T-cell (primary cell): ENCODE measurements around the gene SMG6. TPM values are rescaled to one million over a fixed set of nuclear protein-coding genes. Genes with fewer than 3 reads are reported as not detected.
A peak's percentile ranks its signal among the peaks of the same experiment; 100 is the strongest.

ENCODE experiments used
- ATAC-seq, 4 experiments: fragments of 200-7000 bp in 3 of 4; fragments of 150-1000 bp in 1 of 4; cut with Tn5 transposase; replicated peaks in 1 of 4; 1 replicate in 3 of 4; 2 replicates in 1 of 4; pipeline ENCODE4 v1.10.0; 2021; ENCODE audit warnings: moderate library complexity in 3 of 4, mild to moderate bottlenecking in 2 of 4, moderate number of reproducible peaks in 1 of 4
- CTCF ChIA-PET, 2 donors: fragments of 300-600 bp; sonication (Branson Sonifier 250); formaldehyde crosslinking; loops; one replicate each; lab custom pipeline; 2022; ENCODE audit warnings: antibody characterized with exemption in 2 of 2; lab: Charles Lee
- POLR2A ChIA-PET, 2 donors: fragments of 300-600 bp; sonication (Branson Sonifier 250); formaldehyde crosslinking; loops; one replicate each; lab custom pipeline; 2022; ENCODE audit warnings: antibody characterized with exemption in 2 of 2; lab: Charles Lee
- DNase-seq, 35 experiments: peaks; one replicate each; pipeline versions ENCODE4 v3.0.0 to v3.0.0-alpha.2; 2013 to 2023
- H3K27ac ChIP-seq: one replicate; pipeline ENCODE4 v1.5.1; 2013; ENCODE audit warnings: low read length
- H3K27me3 ChIP-seq, 2 experiments: replicated peaks in 1 of 2; 1 replicate in 1 of 2; 2 replicates in 1 of 2; pipeline versions ENCODE4 v1.6.1 to v1.7.0; 2013; ENCODE audit warnings: low read length in 1 of 2, mixed read lengths in 1 of 2; ENCODE audit not compliant: control insufficient read depth in 2 of 2, insufficient read depth in 2 of 2; ENCODE audit errors: extremely low read depth in 1 of 2
- H3K36me3 ChIP-seq, 2 donors: 1 replicate in 1 of 2; 2 replicates in 1 of 2; pipeline versions ENCODE4 v1.6.1 to v1.7.0; 2013; ENCODE audit warnings: low read length in 1 of 2; ENCODE audit not compliant: control insufficient read depth in 2 of 2, insufficient read depth in 1 of 2; ENCODE audit errors: extremely low read depth in 1 of 2
- H3K4me1 ChIP-seq, 2 experiments: 1 replicate in 1 of 2; 2 replicates in 1 of 2; pipeline versions ENCODE4 v1.6.1 to v1.7.0; 2013; ENCODE audit warnings: low read length in 2 of 2, mixed read lengths in 1 of 2; ENCODE audit not compliant: insufficient read depth in 2 of 2, control insufficient read depth in 1 of 2; ENCODE audit errors: extremely low read depth in 1 of 2
- H3K4me3 ChIP-seq, 2 donors: 1 replicate in 1 of 2; 2 replicates in 1 of 2; pipeline versions ENCODE4 v1.5.1 to v1.7.0; 2013; ENCODE audit warnings: mild to moderate bottlenecking in 2 of 2, low read length in 1 of 2, moderate library complexity in 1 of 2; ENCODE audit not compliant: control insufficient read depth in 1 of 2; ENCODE audit errors: extremely low read depth in 1 of 2
- H3K9me3 ChIP-seq: 2 replicates; pipeline ENCODE4 v1.7.0; 2013
- H3K27ac Mint-ChIP-seq, 2 donors: one replicate each; pipeline ENCODE4 v1.8.0; 2020 to 2021; ENCODE audit warnings: mild to moderate bottlenecking in 2 of 2, mixed read lengths in 2 of 2
- H3K27me3 Mint-ChIP-seq, 2 donors: one replicate each; pipeline ENCODE4 v1.8.0; 2021 to 2022; ENCODE audit warnings: mixed read lengths in 2 of 2
- H3K36me3 Mint-ChIP-seq: one replicate; pipeline ENCODE4 v1.8.0; 2021; ENCODE audit warnings: mixed read lengths
- H3K4me1 Mint-ChIP-seq, 3 donors: one replicate each; pipeline ENCODE4 v1.8.0; 2020 to 2022; ENCODE audit warnings: mixed read lengths in 3 of 3, mild to moderate bottlenecking in 1 of 3
- H3K4me3 Mint-ChIP-seq, 3 donors: one replicate each; pipeline ENCODE4 v1.8.0; 2020 to 2022; ENCODE audit warnings: mild to moderate bottlenecking in 3 of 3, mixed read lengths in 3 of 3, moderate library complexity in 3 of 3
- H3K9me3 Mint-ChIP-seq, 3 donors: one replicate each; pipeline ENCODE4 v1.8.0; 2020 to 2022; ENCODE audit warnings: mixed read lengths in 3 of 3
- WGBS: methylation state at CpG from one replicate; pipeline ENCODE4 v1.1.5; 2013; ENCODE audit warnings: missing lambda C conversion rate; ENCODE audit not compliant: insufficient coverage; 5-methylcytosine and 5-hydroxymethylcytosine counted together
- total RNA-seq, 35 experiments: library from RNA in 6 of 35; stranded (reverse) in 6 of 35; fragments of 120-200 nt in 1 of 35; gene quantifications; one replicate each; pipeline versions ENCODE4 v1.2.1 to v1.2.4 and lab custom pipeline; 2013 to 2026

Gene SMG6
- total RNA-seq, 5 donors from 2014 or later (not counting 1 experiment from before 2014, with no cell fraction given), result 42.7 to 55.4 (median 45.9) TPM

- no peak overlapping the region for H3K4me3 Mint-ChIP-seq
- POLR2A ChIA-PET, result no interaction called here
- no peak for ATAC-seq
- H3K9me3 Mint-ChIP-seq, result no peaks in the 10 kb centered on the region
- Histone ChIP-seq H3K27me3 (no peaks in the 10 kb centered on the region), H3K27ac (no peak overlapping the region), H3K36me3 (peaks cover 16 to 53% of the 10 kb centered on the region in 2 donors), H3K4me1 (peaks cover 5 to 6% of the 10 kb centered on the region in 2 experiments), H3K4me3 (no peak overlapping the region), H3K9me3 (no peaks in the 10 kb centered on the region)
- H3K27ac Mint-ChIP-seq, result no peak overlapping the region
- CTCF ChIA-PET, result no interaction called here
- peaks cover 72% of the 10 kb centered on the region for H3K36me3 Mint-ChIP-seq
- WGBS, result 75% methylated on average over 7 of the region's 9 CpGs
- H3K27me3 Mint-ChIP-seq, result no peaks in the 10 kb centered on the region
- DNase-seq, result no peak
- H3K4me1 Mint-ChIP-seq, result peaks cover 12 to 26% (median 13%) of the 10 kb centered on the region in 3 donors
Observed at GRCh38 chr17:2082003-2082781, 221.4 kb downstream of the SMG6 start.

- no peak for DNase-seq
- peak in 1 of 4 experiments; percentile 42 for ATAC-seq
- Mint-ChIP-seq H3K36me3 (peaks cover 70% of the 10 kb centered on the region), H3K4me1 (peaks cover 6 to 19% (median 6%) of the 10 kb centered on the region in 3 donors), H3K27me3 (no peaks in the 10 kb centered on the region), H3K9me3 (no peaks in the 10 kb centered on the region), H3K27ac (no peak overlapping the region), H3K4me3 (no peak overlapping the region)
- ChIA-PET POLR2A (no interaction called here), CTCF (no interaction called here)
- Histone ChIP-seq H3K27me3 (no peaks in the 10 kb centered on the region), H3K4me3 (no peak overlapping the region), H3K4me1 (peaks cover 0 to 2% of the 10 kb centered on the region in 2 experiments), H3K36me3 (peaks cover 16 to 57% of the 10 kb centered on the region in 2 donors), H3K9me3 (no peaks in the 10 kb centered on the region), H3K27ac (no peak overlapping the region)
- WGBS, result 81% methylated on average over 7 of the region's 9 CpGs
Observed at GRCh38 chr17:2081564-2081963, 222.0 kb downstream of the SMG6 start.

- WGBS, result 97% methylated on average over 7 of the region's 8 CpGs
- Mint-ChIP-seq H3K27me3 (no peaks in the 10 kb centered on the region), H3K36me3 (peaks cover 58% of the 10 kb centered on the region), H3K4me1 (peaks cover 0 to 8% (median 5%) of the 10 kb centered on the region in 3 donors), H3K27ac (no peak overlapping the region), H3K4me3 (no peak overlapping the region), H3K9me3 (no peaks in the 10 kb centered on the region)
- Histone ChIP-seq H3K4me3 (no peak overlapping the region), H3K27ac (no peak overlapping the region), H3K4me1 (peaks cover 0 to 4% of the 10 kb centered on the region in 2 experiments), H3K27me3 (no peaks in the 10 kb centered on the region), H3K9me3 (no peaks in the 10 kb centered on the region), H3K36me3 (peaks cover 16 to 47% of the 10 kb centered on the region in 2 donors)
- ATAC-seq (no peak), DNase-seq (no peak)
- ChIA-PET CTCF (no interaction called here), POLR2A (no interaction called here)
Observed at GRCh38 chr17:2077040-2077439, 226.5 kb downstream of the SMG6 start.

- H3K9me3 ChIP-seq, result no peaks in the 10 kb centered on the region
- Mint-ChIP-seq H3K27me3 (no peaks in the 10 kb centered on the region), H3K9me3 (no peaks in the 10 kb centered on the region), H3K36me3 (peaks cover 59% of the 10 kb centered on the region), H3K4me1 (peaks cover 0 to 4% (median 0%) of the 10 kb centered on the region in 3 donors), H3K4me3 (no peak overlapping the region), H3K27ac (no peak overlapping the region)
- no peak for DNase-seq
- no peak overlapping the region for H3K4me3 ChIP-seq
- peaks cover 16 to 44% of the 10 kb centered on the region in 2 donors for H3K36me3 ChIP-seq
- no peak overlapping the region for H3K27ac ChIP-seq
- H3K27me3 ChIP-seq, result no peaks in the 10 kb centered on the region
- ChIA-PET POLR2A (interaction anchor here in 1 of 2 donors (0.6 kb wide), 1 partner anchor 200 kb away, joined by 3 read pairs; no protein-coding TSS in a partner anchor), CTCF (no interaction called here)
- ATAC-seq, result no peak
- peaks cover 0 to 4% of the 10 kb centered on the region in 2 experiments for H3K4me1 ChIP-seq
- WGBS, result 91% methylated on average over 15 of the region's 17 CpGs
Observed at GRCh38 chr17:2076087-2076984, 227.2 kb downstream of the SMG6 start.

- no peak overlapping the region for H3K27ac Mint-ChIP-seq
- ATAC-seq, result peak in 1 of 4 experiments; percentile 35
Observed at GRCh38 chr17:2075336-2076086, 228.1 kb downstream of the SMG6 start.

More at GRCh38 chr17:2075336-2076086, 228.1 kb downstream of the SMG6 start:
- 80% methylated on average over 7 of the region's 13 CpGs for WGBS
- DNase-seq, result no peak
- Mint-ChIP-seq H3K4me3 (no peak overlapping the region), H3K9me3 (no peaks in the 10 kb centered on the region), H3K27me3 (no peaks in the 10 kb centered on the region), H3K36me3 (peaks cover 62% of the 10 kb centered on the region), H3K4me1 (peaks cover 0 to 12% (median 7%) of the 10 kb centered on the region in 3 donors)
- H3K9me3 ChIP-seq, result no peaks in the 10 kb centered on the region
- POLR2A ChIA-PET, result interaction anchor here in 1 of 2 donors (0.6 kb wide), 1 partner anchor 199 kb away, joined by 3 read pairs; no protein-coding TSS in a partner anchor
- no peak overlapping the region for H3K4me3 ChIP-seq
- CTCF ChIA-PET, result no interaction called here
- H3K27ac ChIP-seq, result no peak overlapping the region
- H3K4me1 ChIP-seq, result peaks cover 0 to 12% of the 10 kb centered on the region in 2 experiments
- H3K27me3 ChIP-seq, result no peaks in the 10 kb centered on the region
- H3K36me3 ChIP-seq, result peaks cover 13 to 41% of the 10 kb centered on the region in 2 donors
